Heart right ventricle (tissue), 16 donors: ENCODE results near the gene GLB1L3. TPM values are rescaled to one million over a fixed set of nuclear protein-coding genes. Genes with fewer than 3 reads are reported as not detected.

Experiments used
- ATAC-seq, 8 donors: fragments of 200-7000 bp; cut with Tn5 transposase; one replicate each; pipeline ENCODE4 v1.9.1; 2020; ENCODE audit warnings: mild to moderate bottlenecking in 8 of 8, moderate library complexity in 8 of 8, moderate number of reproducible peaks in 1 of 8
- DNase-seq, 2 donors: peaks; one replicate each; pipeline ENCODE4 v3.0.0-alpha.2; 2020
- H3K27ac ChIP-seq, 10 donors: fragments of 200-600 bp; sonication (generic) in 2 of 10; one replicate each; pipeline versions ENCODE4 v1.5.0 to v1.8.0; 2020 to 2022; ENCODE audit warnings: mild to moderate bottlenecking in 3 of 10
- H3K27me3 ChIP-seq, 7 donors: fragments of 200-600 bp; one replicate each; pipeline ENCODE4 v1.8.0; 2021 to 2022; ENCODE audit warnings: mild to moderate bottlenecking in 2 of 7
- H3K36me3 ChIP-seq, 9 donors: fragments of 200-600 bp; sonication (generic) in 1 of 9; one replicate each; pipeline versions ENCODE4 v1.5.0 to v1.8.0; 2020 to 2022; ENCODE audit warnings: mild to moderate bottlenecking in 2 of 9
- H3K4me1 ChIP-seq, 9 donors: fragments of 200-600 bp; sonication (generic) in 1 of 9; one replicate each; pipeline versions ENCODE4 v1.5.0 to v1.8.0; 2020 to 2022; ENCODE audit warnings: mild to moderate bottlenecking in 4 of 9
- H3K4me3 ChIP-seq, 10 donors: fragments of 200-600 bp; sonication (generic) in 2 of 10; one replicate each; pipeline versions ENCODE4 v1.5.0 to v1.8.0; 2020 to 2022; ENCODE audit warnings: mild to moderate bottlenecking in 7 of 10, moderate library complexity in 2 of 10
- H3K9me3 ChIP-seq, 11 donors: fragments of 200-600 bp in 10 of 11; sonication (generic) in 2 of 11; one replicate each; pipeline versions ENCODE4 v1.5.0 to v1.8.0; 2013 to 2022; ENCODE audit warnings: mild to moderate bottlenecking in 2 of 11, control low read depth in 1 of 11, moderate library complexity in 1 of 11
- CTCF ChIP-seq, 9 donors: fragments of 200-600 bp; sonication (generic) in 2 of 9; IDR thresholded peaks; one replicate each; pipeline versions ENCODE4 v1.5.0 to v1.8.0; 2021 to 2022; ENCODE audit warnings: antibody characterized with exemption in 9 of 9, mild to moderate bottlenecking in 5 of 9, moderate library complexity in 1 of 9
- WGBS, 2 donors: extraction: QIAGEN DNeasy Blood & Tissue Kit; methylation state at CpG; one replicate each; pipeline ENCODE4 v1.1.7; 2013; ENCODE audit warnings: inconsistent platforms in 1 of 2; 5-methylcytosine and 5-hydroxymethylcytosine counted together
- intact Hi-C, 10 donors: fragments of 100-400 bp; cut with DNase I; formaldehyde crosslinking; loops; one replicate each; pipeline versions ENCODE4 v1.11.1 to v1.14.2; 2022
- polyA plus RNA-seq, 2 donors: library from polyadenylated mRNA; stranded (reverse); fragments of 200-250 nt; gene quantifications; one replicate each; pipeline ENCODE4 v1.2.3, GENCODE V29; 2013
- total RNA-seq, 10 donors: library from RNA; stranded (reverse); fragmentation: NEBNext Ultra II Directional in 3 of 10; extraction: Animal tissue kit (Norgen Biotek cat#: 25700) in 3 of 10; gene quantifications; one replicate each; pipeline versions ENCODE4 v1.2.1 to v1.2.4, GENCODE V29; 2021 to 2023
- donor health status: Arrhythmogenic right ventricular cardiomyopathy.
- donor health status: ischemic (EF 13 %, LVEDD 7.1; RV severe dilation, severe dysfunction).
- donor health status: healthy with polysubstance abuse.
- donor health status: DM: no; HTN: yes; CAD: no.
- donor health status: DM: no; HTN: no; CAD: no.
- donor health status: ischemic (EF 25% LVEDD 6.9; RV normal size, moderate dysfunction).
- donor health status: ischemic (EF 25% LVEDD 5.7; RV mildly dilated, moderate dysfunction).
- donor health status: healthy.
- donor health status: DM: yes; HTN: yes; CAD: no.
- donor health status: Ischemic cardiomyopathy.
- donor health status: ischemic (EF 35%, LVEDD 5.7; RV mildly dilated, moderate dysfunction).
- donor health status: nonischemic (EF 11% LVEDD 7.7; RV severe dilation, severe dysfunction).
- donor health status: DM: yes; HTN: yes; CAD: no.
- donor health status: PGD.
- donor health status: ischemic (EF 29% LVEDD 5.4; RV normal size, mild dysfunction).
- donor health status: nonischemic (EF 23%, LVEDD 6.1; RV moderate dilation, normal function).

Gene GLB1L3
- total and polyA plus RNA-seq, 12 donors = not detected

GRCh38 chr11:134291196-134291595, 15.0 kb downstream of the GLB1L3 start:
- no peak for TF ChIP-seq CTCF (IDR thresholded peaks at IDR 0.05)
- WGBS, 2 donors = 77 to 97% methylated on average over 6 of the region's 6 CpGs
- intact Hi-C loops = no loop called here
- no peak for ATAC-seq
- Histone ChIP-seq H3K36me3 (no peaks in the 10 kb centered on the region), H3K9me3 (no peaks in the 10 kb centered on the region), H3K27me3 (peaks cover 0 to 8% (median 0%) of the 10 kb centered on the region in 7 donors), H3K4me3 (no peak overlapping the region), H3K4me1 (no peaks in the 10 kb centered on the region), H3K27ac (no peak overlapping the region)
- DNase-seq = no peak

GRCh38 chr11:134292661-134293060, 16.5 kb downstream of the GLB1L3 start:
- WGBS, 2 donors = 73 to 89% methylated on average over 15 of the region's 15 CpGs
- Histone ChIP-seq H3K36me3 (no peaks in the 10 kb centered on the region), H3K4me1 (no peaks in the 10 kb centered on the region), H3K27me3 (peaks cover 0 to 8% (median 0%) of the 10 kb centered on the region in 7 donors), H3K9me3 (no peaks in the 10 kb centered on the region), H3K27ac (no peak overlapping the region), H3K4me3 (no peak overlapping the region)
- intact Hi-C loops = no loop called here
- ATAC-seq = no peak
- no peak for DNase-seq
- no peak for TF ChIP-seq CTCF (IDR thresholded peaks at IDR 0.05)

- no peaks in the 10 kb centered on the region for H3K4me1 ChIP-seq
- intact Hi-C loops = no loop called here
- no peak for TF ChIP-seq CTCF (IDR thresholded peaks at IDR 0.05)
- peaks cover 0 to 7% (median 0%) of the 10 kb centered on the region in 7 donors for H3K27me3 ChIP-seq
- ATAC-seq = no peak
- no peaks in the 10 kb centered on the region for H3K36me3 ChIP-seq
- no peak overlapping the region for H3K4me3 ChIP-seq
- 74 to 84% methylated on average over 19 to 20 of the region's 20 CpGs for WGBS, 2 donors
- H3K27ac ChIP-seq = no peak overlapping the region
- H3K9me3 ChIP-seq = no peaks in the 10 kb centered on the region
- no peak for DNase-seq
Observed at GRCh38 chr11:134293119-134294113, 17.2 kb downstream of the GLB1L3 start.

GRCh38 chr11:134294664-134295063, 18.5 kb downstream of the GLB1L3 start:
- Histone ChIP-seq H3K9me3 (peaks cover 0 to 4% (median 0%) of the 10 kb centered on the region in 11 donors), H3K27me3 (peaks cover 0 to 5% (median 0%) of the 10 kb centered on the region in 7 donors), H3K4me3 (no peak overlapping the region), H3K36me3 (no peaks in the 10 kb centered on the region), H3K4me1 (no peaks in the 10 kb centered on the region), H3K27ac (no peak overlapping the region)
- DNase-seq (no peak), ATAC-seq (no peak)
- WGBS, 2 donors = 68 to 85% methylated on average over 9 of the region's 9 CpGs
- intact Hi-C loops = no loop called here
- TF ChIP-seq CTCF (IDR thresholded peaks at IDR 0.05) = no peak
